Activated CD4-positive, alpha-beta T cell treated with anti-CD3 and anti-CD28 coated beads, Interleukin-2, amount 50 U/mL, for 16 hours (primary cell): ENCODE measurements around the gene DTX1.
"Not testable (repeated sequence)": the region's sequence is repeated elsewhere in the genome, so short reads cannot be mapped to it uniquely, and the experiment has no call there.

ENCODE experiments used
- DNase-seq: peaks from one replicate; pipeline ENCODE4 v3.0.0-alpha.2; 2020

Gene DTX1

DNA sequence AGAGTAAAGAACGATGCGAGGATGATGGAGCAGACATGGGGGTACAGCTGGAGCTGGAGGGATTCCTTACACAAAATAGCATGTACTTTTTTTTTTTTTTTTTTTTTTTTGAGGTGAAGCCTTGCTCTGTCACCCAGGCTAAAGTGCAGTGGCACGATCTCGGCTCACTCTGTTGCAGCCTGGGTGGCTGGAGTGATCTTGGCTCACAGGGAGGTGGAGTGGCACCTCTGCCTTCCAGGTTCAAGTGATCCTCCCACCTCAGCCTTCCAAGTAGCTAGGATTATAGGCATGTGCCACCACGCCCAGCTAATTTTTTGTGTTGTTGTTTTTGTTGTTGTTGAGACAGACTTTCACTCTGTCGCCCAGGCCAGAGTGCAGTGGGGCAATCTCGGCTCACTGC is 84.2 kb downstream of the DTX1 start:
- no peak for DNase-seq

DNA sequence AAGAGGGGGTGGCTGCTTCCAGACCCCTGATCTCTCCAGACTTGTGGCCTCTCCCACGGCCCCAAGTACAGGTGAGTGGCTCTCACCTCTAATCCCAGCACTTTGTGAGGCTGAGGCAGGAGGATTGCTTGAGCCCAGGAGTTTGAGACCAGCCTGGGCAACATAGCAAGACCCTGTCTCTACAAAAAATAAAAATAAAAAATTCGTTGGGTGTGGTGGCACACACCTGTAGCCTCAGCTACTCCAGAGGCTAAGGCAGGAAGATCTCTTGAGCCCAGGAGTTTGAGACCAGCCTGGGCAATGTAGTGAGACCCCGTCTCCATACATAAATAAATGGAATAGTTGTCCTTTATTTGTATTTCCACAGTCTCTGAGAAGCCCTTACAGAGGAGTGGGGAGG is 85.2 kb downstream of the DTX1 start:
- DNase-seq: not testable (repeated sequence)

DNA sequence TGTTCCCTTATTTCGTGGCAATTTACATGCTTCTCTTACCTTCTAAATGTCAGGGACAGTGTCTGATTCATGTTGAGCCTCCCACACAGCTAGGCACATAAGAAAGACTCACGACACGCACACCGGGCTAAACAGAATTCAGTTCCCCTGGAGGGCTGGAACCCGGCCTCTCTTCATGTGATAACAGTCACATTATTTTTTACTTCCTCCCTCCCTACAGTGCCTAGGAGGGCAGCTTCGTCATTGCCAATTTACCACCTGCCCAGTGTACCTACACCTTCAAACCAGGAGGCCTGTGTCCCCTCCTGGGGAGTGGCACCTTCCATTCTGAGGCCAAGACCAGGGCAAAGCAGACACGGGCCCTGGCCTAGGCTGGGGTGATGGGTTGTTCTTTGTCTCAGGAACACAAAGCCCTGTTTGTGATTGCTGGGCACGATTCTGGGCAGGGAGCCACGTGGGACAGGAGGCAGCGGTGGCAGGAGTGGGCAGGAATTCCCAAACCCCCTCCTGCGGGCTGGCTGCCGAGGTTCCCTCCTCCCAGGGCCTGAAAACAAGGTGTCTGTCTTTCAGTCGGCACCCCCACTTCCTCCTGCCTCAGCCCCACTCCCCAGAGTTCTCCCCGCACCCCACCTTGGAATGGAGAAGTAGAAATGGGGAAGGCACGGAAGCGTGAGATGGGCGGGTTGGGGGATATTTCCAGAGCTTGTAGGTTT is 85.8 kb downstream of the DTX1 start:
- DNase-seq: no peak

DNA sequence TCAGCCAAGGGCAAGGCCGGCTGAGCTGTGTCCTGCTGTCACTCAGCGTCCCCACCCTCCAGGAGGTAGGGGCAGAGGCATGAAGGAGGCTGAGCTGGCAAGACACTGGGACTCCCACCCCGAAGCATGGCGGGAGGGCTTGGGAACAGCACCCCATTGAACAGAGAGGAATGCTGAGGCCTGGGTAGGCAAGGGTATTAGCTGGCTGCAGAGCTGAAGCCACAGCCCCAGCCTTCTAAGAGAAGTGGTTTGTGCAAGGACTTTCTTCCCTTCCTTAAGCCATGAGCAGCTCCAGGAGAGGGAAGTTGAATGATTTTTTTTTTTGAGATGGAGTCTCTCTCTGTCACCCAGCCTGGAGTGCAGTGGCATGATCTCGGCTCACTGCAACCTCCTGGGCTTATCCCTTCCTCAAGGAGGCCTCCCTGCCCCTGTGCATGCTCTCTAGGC is 86.4 kb downstream of the DTX1 start:
- DNase-seq: no peak

DNA sequence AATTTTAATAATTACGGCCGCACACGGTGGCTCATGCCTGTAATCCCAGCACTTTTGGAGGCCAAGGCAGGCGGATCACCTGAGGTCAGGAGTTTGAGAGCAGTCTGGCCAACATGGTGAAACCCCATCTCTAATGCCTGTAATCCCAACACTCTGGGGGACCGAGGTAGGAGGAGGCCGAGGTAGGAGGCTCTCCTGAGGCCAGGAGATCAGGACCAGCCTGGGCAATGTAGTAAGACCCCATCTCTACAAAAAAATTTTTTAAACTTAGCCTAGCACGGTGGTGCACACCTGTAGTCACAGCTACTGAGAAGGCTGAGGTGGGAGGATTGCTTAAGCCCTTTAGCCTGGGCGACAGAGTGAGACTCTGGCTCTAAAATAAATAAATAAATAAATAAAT is 87.4 kb downstream of the DTX1 start:
- no peak for DNase-seq

DNA sequence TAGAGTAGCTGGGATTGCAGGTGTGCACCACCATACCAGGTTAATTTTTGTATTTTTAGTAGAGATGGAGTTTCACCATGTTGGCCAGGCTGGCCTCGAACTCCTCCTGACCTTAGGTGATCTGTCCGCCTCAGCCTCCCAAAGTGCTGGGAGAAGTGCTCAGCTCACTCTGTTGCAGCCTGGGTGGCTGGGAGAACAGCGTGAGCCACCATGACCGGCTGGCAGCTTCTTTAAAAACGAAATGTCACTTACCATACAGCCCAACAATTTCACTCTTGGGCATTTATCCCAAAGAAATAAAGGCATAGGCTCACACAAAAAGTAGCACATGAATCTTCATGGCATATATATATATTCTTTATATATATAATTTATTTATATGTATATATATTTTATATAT is 88.3 kb downstream of the DTX1 start:
- DNase-seq: no peak

DNA sequence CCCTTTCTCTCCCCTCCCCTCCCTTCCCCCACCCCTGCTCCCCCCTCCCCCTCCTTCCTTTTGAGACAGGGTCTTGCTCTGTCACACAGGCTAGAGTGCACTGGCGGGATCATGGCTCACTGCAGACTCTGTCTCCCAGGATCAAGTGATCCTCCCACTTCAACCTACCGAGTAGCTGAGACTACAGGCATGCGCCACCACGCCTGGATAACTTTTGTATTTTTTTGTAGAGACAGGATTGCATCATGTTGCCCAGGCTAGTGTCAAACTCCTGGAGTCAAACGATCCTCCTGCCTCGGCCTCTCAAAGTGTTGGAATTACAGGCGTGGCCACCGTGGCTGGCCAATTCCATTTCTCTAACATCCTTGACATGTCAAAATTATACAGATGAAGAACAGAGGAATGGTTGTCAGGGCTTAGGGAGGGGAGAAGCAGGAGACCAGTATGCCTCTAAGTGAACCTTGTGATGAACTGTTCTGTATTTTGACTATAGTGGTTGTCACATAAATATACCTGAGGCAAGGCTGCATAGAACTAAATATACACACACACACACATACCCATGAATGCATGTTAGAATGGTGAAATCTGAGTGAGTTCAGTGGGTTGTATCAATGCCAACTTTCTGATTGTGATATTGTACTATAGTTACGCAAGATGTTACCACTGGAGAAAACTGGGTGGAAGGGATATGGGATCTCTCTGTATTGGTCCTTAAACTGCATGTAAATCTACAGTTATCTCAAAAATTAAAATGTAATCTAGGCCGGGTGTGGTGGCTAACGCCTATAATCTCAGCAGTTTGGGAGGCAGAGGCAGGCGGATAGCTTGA is 89.4 kb downstream of the DTX1 start:
- no peak for DNase-seq

DNA sequence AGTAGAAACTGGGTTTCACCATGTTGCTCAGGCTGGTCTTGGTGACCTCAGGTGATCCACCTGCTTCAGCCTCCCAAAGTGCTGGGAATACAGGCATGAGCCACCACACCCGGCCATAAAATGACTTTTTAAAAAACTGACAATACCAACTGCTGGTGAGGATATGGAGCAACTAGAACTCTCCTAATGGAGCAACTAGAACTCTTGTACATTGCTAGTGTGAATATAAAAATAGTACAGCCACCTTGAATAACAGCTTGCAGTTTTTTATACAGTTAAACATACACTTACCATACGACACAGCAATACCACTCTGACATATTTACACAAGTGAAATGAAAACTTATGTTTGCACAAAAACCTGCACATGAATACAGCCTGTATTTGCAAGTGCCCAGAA is 90.5 kb downstream of the DTX1 start:
- DNase-seq: no peak
